ENCODE measurements around the gene DNAJA4. TPM values are rescaled to one million over a fixed set of nuclear protein-coding genes. Genes with fewer than 3 reads are reported as not detected.

DNAJA4 gene
- total RNA-seq, 2 experiments from 2014 or later, result not detected

DNA sequence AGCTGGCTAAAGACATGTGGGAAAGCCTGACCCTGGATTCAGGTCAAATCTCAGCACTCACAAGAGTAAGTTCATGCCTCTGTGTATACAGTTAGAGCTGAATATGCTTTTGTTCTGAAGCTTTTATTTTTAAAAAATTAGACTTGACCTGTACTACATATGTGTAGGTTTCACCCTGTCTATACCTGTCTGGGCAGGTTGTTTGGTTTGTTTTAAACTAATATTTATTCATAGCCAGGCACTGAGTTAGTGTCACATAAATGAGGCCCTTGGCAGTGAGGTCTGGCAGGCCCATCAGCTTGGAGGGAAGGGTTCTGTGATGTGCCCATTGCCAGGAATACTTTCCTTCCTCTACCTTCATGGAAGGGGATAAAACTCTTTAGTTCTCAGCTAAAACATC is 1.9 kb downstream of the DNAJA4 start:
- H3K36me3 ChIP-seq (ENCODE audit: insufficient read depth, low read length), result no peaks in the 10 kb centered on the region
- no peak overlapping the region for H2AFZ ChIP-seq (ENCODE audit: low read length)
- ChIA-PET POLR2A (interaction anchor here (1.5 kb wide), 1 partner anchor 9 kb away, joined by 4 read pairs; no protein-coding TSS in a partner anchor), CTCF (ENCODE audit: unreplicated experiment) (interaction anchor here (1.1 kb wide), 1 partner anchor 29 kb away, joined by 3 read pairs; no protein-coding TSS in a partner anchor)
- no peaks in the 10 kb centered on the region for H3K9me3 ChIP-seq (ENCODE audit: low read length)
- no peaks in the 10 kb centered on the region for H3K79me2 ChIP-seq (ENCODE audit: insufficient read depth, low read depth, low read length)
- intact Hi-C loops (cut with micrococcal nuclease; ENCODE audit: unreplicated experiment), result no loop called here
- H3K4me1 ChIP-seq (ENCODE audit: insufficient read depth, low read length, poor library complexity, severe bottlenecking), result no peaks in the 10 kb centered on the region
- H3K9me2 ChIP-seq (ENCODE audit: insufficient read depth, low read length), result no peaks in the 10 kb centered on the region
- no peak overlapping the region for H3K4me2 ChIP-seq (ENCODE audit: low read length)
- no peak overlapping the region for H3K4me3 ChIP-seq (ENCODE audit: low read depth, low read length, poor library complexity, severe bottlenecking)
- H3K27ac ChIP-seq (ENCODE audit: low read depth, low read length, poor library complexity, severe bottlenecking), result no peak overlapping the region
- no peaks in the 10 kb centered on the region for H4K20me1 ChIP-seq (ENCODE audit: insufficient read depth, low read length)
- DNase-seq (ENCODE audit: low spot score), result no peak
- no TSS peak for BruUV-seq (replicated peaks)
- no peak for TF ChIP-seq EZH2phosphoT487 (IDR thresholded peaks at IDR 0.05; ENCODE audit: borderline replicate concordance, low read depth, low read length)
- TF ChIP-seq, protein P1, sequence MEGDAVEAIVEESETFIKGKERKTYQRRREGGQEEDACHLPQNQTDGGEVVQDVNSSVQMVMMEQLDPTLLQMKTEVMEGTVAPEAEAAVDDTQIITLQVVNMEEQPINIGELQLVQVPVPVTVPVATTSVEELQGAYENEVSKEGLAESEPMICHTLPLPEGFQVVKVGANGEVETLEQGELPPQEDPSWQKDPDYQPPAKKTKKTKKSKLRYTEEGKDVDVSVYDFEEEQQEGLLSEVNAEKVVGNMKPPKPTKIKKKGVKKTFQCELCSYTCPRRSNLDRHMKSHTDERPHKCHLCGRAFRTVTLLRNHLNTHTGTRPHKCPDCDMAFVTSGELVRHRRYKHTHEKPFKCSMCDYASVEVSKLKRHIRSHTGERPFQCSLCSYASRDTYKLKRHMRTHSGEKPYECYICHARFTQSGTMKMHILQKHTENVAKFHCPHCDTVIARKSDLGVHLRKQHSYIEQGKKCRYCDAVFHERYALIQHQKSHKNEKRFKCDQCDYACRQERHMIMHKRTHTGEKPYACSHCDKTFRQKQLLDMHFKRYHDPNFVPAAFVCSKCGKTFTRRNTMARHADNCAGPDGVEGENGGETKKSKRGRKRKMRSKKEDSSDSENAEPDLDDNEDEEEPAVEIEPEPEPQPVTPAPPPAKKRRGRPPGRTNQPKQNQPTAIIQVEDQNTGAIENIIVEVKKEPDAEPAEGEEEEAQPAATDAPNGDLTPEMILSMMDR (conservative IDR thresholded peaks at IDR 0.05; ENCODE audit: low read length), result no peak

DNA sequence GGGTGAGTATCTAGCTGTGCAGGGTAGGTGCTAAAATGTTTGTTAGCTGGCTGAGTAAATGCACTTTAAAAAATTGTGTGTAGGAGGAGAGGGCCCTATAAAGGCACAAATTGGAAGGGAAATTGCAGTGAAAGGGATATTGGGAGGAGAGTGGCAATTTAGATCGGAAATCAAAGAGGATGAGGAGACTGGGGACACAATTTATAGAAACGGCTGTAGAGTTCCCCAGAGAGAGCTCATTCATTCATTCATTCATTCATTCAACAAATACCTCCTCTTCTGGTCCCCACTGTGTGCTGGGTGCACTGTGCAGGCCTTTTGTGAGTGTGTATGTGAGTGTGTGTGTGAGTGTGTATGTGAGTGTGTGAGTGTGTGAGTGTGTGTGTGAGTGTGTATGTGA is 2.4 kb downstream of the DNAJA4 start:
- no peak overlapping the region for H3K4me3 ChIP-seq (ENCODE audit: low read depth, low read length, poor library complexity, severe bottlenecking)
- intact Hi-C loops (cut with micrococcal nuclease; ENCODE audit: unreplicated experiment), result no loop called here
- H3K36me3 ChIP-seq (ENCODE audit: insufficient read depth, low read length), result no peaks in the 10 kb centered on the region
- H4K20me1 ChIP-seq (ENCODE audit: insufficient read depth, low read length), result no peaks in the 10 kb centered on the region
- no peaks in the 10 kb centered on the region for H3K79me2 ChIP-seq (ENCODE audit: insufficient read depth, low read depth, low read length)
- ChIA-PET POLR2A (no interaction called here), CTCF (ENCODE audit: unreplicated experiment) (interaction anchor here (0.5 kb wide), 1 partner anchor 419 kb away, joined by 3 read pairs; no protein-coding TSS in a partner anchor)
- no peak overlapping the region for H2AFZ ChIP-seq (ENCODE audit: low read length)
- no TSS peak for BruUV-seq (replicated peaks)
- no peaks in the 10 kb centered on the region for H3K9me2 ChIP-seq (ENCODE audit: insufficient read depth, low read length)
- TF ChIP-seq EZH2phosphoT487 (IDR thresholded peaks at IDR 0.05; ENCODE audit: borderline replicate concordance, low read depth, low read length), result no peak
- TF ChIP-seq, protein P1 (conservative IDR thresholded peaks at IDR 0.05; ENCODE audit: low read length), result no peak
- no peak for DNase-seq (ENCODE audit: low spot score)
- H3K27ac ChIP-seq (ENCODE audit: low read depth, low read length, poor library complexity, severe bottlenecking), result no peak overlapping the region
- H3K4me1 ChIP-seq (ENCODE audit: insufficient read depth, low read length, poor library complexity, severe bottlenecking), result no peaks in the 10 kb centered on the region
- H3K4me2 ChIP-seq (ENCODE audit: low read length), result no peak overlapping the region
- H3K9me3 ChIP-seq (ENCODE audit: low read length), result no peaks in the 10 kb centered on the region

DNA sequence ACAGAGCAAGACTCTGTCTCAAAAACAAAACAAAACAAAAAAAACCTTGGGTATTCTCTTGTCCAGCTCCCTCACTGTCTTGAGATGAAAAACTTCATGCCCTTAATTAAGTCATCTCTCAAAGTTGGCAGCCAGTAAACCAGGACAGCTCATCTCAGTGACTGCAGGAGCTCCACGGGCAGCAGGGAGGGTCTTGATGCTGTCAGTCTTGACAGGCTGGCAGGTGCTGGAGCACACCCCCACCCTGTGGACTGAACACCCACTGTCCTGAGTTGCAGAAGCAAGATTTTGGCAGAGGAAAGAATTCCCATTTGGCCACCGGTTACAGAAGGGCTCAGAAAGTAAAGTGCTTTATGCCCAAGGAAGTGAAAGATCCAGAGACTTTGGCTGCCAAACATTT is 8.0 kb downstream of the DNAJA4 start:
- ChIA-PET POLR2A (no interaction called here), CTCF (ENCODE audit: unreplicated experiment) (no interaction called here)
- TF ChIP-seq, protein P1 (conservative IDR thresholded peaks at IDR 0.05; ENCODE audit: low read length), result no peak
- H4K20me1 ChIP-seq (ENCODE audit: insufficient read depth, low read length), result no peaks in the 10 kb centered on the region
- no peaks in the 10 kb centered on the region for H3K9me2 ChIP-seq (ENCODE audit: insufficient read depth, low read length)
- no peaks in the 10 kb centered on the region for H3K4me1 ChIP-seq (ENCODE audit: insufficient read depth, low read length, poor library complexity, severe bottlenecking)
- H3K79me2 ChIP-seq (ENCODE audit: insufficient read depth, low read depth, low read length), result no peaks in the 10 kb centered on the region
- no peak overlapping the region for H3K4me2 ChIP-seq (ENCODE audit: low read length)
- no peaks in the 10 kb centered on the region for H3K9me3 ChIP-seq (ENCODE audit: low read length)
- BruUV-seq (replicated peaks), result no TSS peak
- intact Hi-C loops (cut with micrococcal nuclease; ENCODE audit: unreplicated experiment), result no loop called here
- H3K4me3 ChIP-seq (ENCODE audit: low read depth, low read length, poor library complexity, severe bottlenecking), result no peak overlapping the region
- H3K27ac ChIP-seq (ENCODE audit: low read depth, low read length, poor library complexity, severe bottlenecking), result no peak overlapping the region
- no peak for DNase-seq (ENCODE audit: low spot score)
- no peak overlapping the region for H2AFZ ChIP-seq (ENCODE audit: low read length)
- H3K36me3 ChIP-seq (ENCODE audit: insufficient read depth, low read length), result no peaks in the 10 kb centered on the region
